Measurements from ENCODE around the gene NUDT1. TPM values are rescaled to one million over a fixed set of nuclear protein-coding genes. Genes with fewer than 3 reads are reported as not detected.

Gene NUDT1
- total RNA-seq, 4 donors from 2014 or later: 4.2 to 23.6 (median 9.5) TPM; not detected in 1

DNA sequence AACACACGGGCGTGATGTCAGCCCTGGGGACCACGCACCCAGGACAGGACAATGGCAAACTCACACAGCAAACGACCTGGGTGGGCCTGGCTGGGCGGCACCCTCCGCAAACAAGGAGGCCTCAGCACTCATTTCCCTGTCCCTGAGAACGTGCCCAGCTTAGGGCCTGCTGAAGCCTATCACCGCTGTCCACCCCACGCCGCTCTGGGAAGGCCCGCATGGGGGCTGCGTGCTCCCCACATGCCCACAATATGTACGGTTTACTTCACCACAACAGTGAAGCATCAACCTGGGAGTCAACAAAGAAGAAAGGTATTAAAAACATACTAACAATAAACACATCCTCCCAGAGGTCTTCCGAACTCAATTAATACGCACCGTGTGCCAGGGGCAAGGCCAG lies 21.5 kb upstream of the NUDT1 start:
- DNase-seq: no peak
- H3K9me3 ChIP-seq: no peaks in the 10 kb centered on the region
- 91% methylated on average over 16 of the region's 16 CpGs; no CpG with 5 or more reads in 1 of the 2 donors for WGBS, 2 donors (ENCODE audit: low coverage in 1 of 2)
- no peak overlapping the region for H3K4me3 ChIP-seq
- intact Hi-C loops (cut with DNase I; ENCODE audit: low total_unique reads) (no loop called here), in situ Hi-C loops (cut with MboI; ENCODE audit: low pct_ligation_motif_present in 1 of 4, low pct_unique_long_range_greater_than_20kb in 1 of 4, low sequenced_read_pairs in 3 of 4) (loop anchor here in 3 of 4 donors (25.0 kb wide), 2 partner anchors 558 to 633 kb away; partner anchors contain the start of gene ELFN1 (in 2 of the 3))
- no peaks in the 10 kb centered on the region for H3K4me1 ChIP-seq
- no peak overlapping the region for H3K27ac ChIP-seq
- no peak for TF ChIP-seq POLR2A (IDR thresholded peaks at IDR 0.05)
- no peak for TF ChIP-seq POLR2AphosphoS5 (IDR thresholded peaks at IDR 0.05)
- TF ChIP-seq, protein P1, sequence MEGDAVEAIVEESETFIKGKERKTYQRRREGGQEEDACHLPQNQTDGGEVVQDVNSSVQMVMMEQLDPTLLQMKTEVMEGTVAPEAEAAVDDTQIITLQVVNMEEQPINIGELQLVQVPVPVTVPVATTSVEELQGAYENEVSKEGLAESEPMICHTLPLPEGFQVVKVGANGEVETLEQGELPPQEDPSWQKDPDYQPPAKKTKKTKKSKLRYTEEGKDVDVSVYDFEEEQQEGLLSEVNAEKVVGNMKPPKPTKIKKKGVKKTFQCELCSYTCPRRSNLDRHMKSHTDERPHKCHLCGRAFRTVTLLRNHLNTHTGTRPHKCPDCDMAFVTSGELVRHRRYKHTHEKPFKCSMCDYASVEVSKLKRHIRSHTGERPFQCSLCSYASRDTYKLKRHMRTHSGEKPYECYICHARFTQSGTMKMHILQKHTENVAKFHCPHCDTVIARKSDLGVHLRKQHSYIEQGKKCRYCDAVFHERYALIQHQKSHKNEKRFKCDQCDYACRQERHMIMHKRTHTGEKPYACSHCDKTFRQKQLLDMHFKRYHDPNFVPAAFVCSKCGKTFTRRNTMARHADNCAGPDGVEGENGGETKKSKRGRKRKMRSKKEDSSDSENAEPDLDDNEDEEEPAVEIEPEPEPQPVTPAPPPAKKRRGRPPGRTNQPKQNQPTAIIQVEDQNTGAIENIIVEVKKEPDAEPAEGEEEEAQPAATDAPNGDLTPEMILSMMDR (IDR thresholded peaks at IDR 0.05): no peak
- no peak for TF ChIP-seq EP300 (IDR thresholded peaks at IDR 0.05; ENCODE audit: low read depth)
- H3K36me3 ChIP-seq: peaks cover 0 to 18% (median 8%) of the 10 kb centered on the region in 4 donors
- no peaks in the 10 kb centered on the region for H3K27me3 ChIP-seq

DNA sequence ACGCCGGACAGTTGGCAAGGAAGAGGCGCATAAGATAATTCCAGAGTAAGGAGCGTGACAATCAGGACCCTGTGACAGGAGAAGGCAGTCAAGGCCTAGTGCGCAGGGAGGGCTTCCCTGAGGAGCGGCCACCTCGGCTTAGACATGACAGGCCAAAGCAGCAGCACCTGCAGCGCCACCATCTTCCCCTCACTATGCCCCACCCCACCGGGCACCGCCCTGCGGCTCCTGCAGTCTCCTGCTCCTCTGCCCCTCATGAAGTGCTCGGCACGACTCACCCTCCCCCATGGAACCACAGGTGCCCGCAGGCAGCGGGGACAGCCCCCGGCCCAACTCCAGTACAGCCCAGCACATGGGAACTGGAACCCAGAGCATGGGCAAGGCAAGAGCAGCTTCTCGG lies 21.1 kb upstream of the NUDT1 start:
- Histone ChIP-seq H3K36me3 (peaks cover 0 to 15% (median 7%) of the 10 kb centered on the region in 4 donors), H3K9me3 (no peaks in the 10 kb centered on the region), H3K4me3 (no peak overlapping the region), H3K4me1 (no peaks in the 10 kb centered on the region), H3K27me3 (no peaks in the 10 kb centered on the region), H3K27ac (no peak overlapping the region)
- DNase-seq: no peak
- WGBS, 2 donors (ENCODE audit: low coverage in 1 of 2): 91% methylated on average over 17 of the region's 17 CpGs; no CpG with 5 or more reads in 1 of the 2 donors
- TF ChIP-seq EP300 (IDR thresholded peaks at IDR 0.05; ENCODE audit: low read depth): no peak
- TF ChIP-seq POLR2AphosphoS5 (IDR thresholded peaks at IDR 0.05): no peak
- TF ChIP-seq, protein P1 (IDR thresholded peaks at IDR 0.05): no peak
- no peak for TF ChIP-seq POLR2A (IDR thresholded peaks at IDR 0.05)
- in situ Hi-C loops (cut with MboI; ENCODE audit: low pct_ligation_motif_present in 1 of 4, low pct_unique_long_range_greater_than_20kb in 1 of 4, low sequenced_read_pairs in 3 of 4): loop anchor here in 3 of 4 donors (25.0 kb wide), 2 partner anchors 559 to 634 kb away; partner anchors contain the start of gene ELFN1 (in 2 of the 3)
- intact Hi-C loops (cut with DNase I; ENCODE audit: low total_unique reads): no loop called here

DNA sequence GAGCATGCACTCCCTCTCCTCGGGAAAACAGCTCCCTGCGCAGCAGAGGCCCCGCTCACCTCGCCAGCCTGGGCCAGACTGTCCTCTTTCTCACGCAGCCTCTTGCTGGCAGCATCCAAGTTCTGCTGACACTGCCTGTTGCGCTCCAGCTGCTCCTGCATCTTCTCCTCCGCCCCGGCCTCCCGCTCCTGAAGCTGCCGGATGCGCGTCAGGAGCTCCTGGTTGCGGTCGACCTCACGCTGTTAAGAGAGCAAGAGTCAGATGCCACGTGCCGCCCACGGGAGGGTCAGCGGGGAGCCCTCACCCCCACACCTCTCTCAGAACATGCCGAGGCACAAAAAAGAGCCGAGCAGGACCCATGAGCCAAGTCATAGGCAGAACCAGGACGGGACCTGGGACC lies 19.5 kb upstream of the NUDT1 start:
- intact Hi-C loops (cut with DNase I; ENCODE audit: low total_unique reads): no loop called here
- 98% methylated on average over 22 of the region's 22 CpGs; no CpG with 5 or more reads in 1 of the 2 donors for WGBS, 2 donors (ENCODE audit: low coverage in 1 of 2)

DNA sequence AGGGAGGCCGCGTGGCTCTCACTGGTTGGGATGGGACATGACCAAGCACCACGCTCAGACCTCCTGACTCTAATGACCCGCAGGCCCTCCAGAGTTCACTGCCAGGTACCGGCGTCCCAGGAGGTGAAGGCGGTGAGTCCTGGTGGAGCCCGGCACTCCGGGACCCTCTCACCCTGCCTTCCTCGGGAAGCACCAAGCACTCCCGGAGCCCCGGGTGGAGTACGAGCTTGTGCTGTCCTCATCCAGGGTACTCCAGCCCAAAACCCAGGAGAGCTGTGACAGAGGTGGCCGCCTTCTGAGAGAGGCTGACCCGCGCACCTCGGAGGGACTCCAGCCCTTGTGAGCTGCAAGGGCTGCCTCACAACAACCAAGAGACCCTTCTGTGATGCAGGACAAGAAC lies 18.7 kb upstream of the NUDT1 start:
- in situ Hi-C loops (cut with MboI; ENCODE audit: low pct_ligation_motif_present in 1 of 4, low pct_unique_long_range_greater_than_20kb in 1 of 4, low sequenced_read_pairs in 3 of 4): loop anchor here in 3 of 4 donors (25.0 kb wide), 2 partner anchors 561 to 636 kb away; partner anchors contain the start of gene ELFN1 (in 2 of the 3)
- Histone ChIP-seq H3K4me1 (no peaks in the 10 kb centered on the region), H3K27ac (no peak overlapping the region), H3K4me3 (no peak overlapping the region), H3K36me3 (peaks cover 0 to 5% (median 2%) of the 10 kb centered on the region in 4 donors), H3K27me3 (no peaks in the 10 kb centered on the region), H3K9me3 (no peaks in the 10 kb centered on the region)
- intact Hi-C loops (cut with DNase I; ENCODE audit: low total_unique reads): no loop called here
- no peak for DNase-seq
- TF ChIP-seq POLR2A (IDR thresholded peaks at IDR 0.05) (no peak), POLR2AphosphoS5 (IDR thresholded peaks at IDR 0.05) (no peak), EP300 (IDR thresholded peaks at IDR 0.05; ENCODE audit: low read depth) (no peak)
- TF ChIP-seq, protein P1 (IDR thresholded peaks at IDR 0.05): no peak
- 97% methylated on average over 13 of the region's 17 CpGs; no CpG with 5 or more reads in 1 of the 2 donors for WGBS, 2 donors (ENCODE audit: low coverage in 1 of 2)

More for the DNA sequence above, 19.5 kb upstream of the NUDT1 start:
- H3K27ac ChIP-seq: no peak overlapping the region
- TF ChIP-seq POLR2AphosphoS5 (IDR thresholded peaks at IDR 0.05) (no peak), EP300 (IDR thresholded peaks at IDR 0.05; ENCODE audit: low read depth) (no peak), POLR2A (IDR thresholded peaks at IDR 0.05) (no peak)
- TF ChIP-seq, protein P1 (IDR thresholded peaks at IDR 0.05): no peak
- DNase-seq: no peak
- H3K4me3 ChIP-seq: no peak overlapping the region
- peaks cover 0 to 9% (median 3%) of the 10 kb centered on the region in 4 donors for H3K36me3 ChIP-seq
- H3K27me3 ChIP-seq: no peaks in the 10 kb centered on the region
- H3K4me1 ChIP-seq: no peaks in the 10 kb centered on the region
- in situ Hi-C loops (cut with MboI; ENCODE audit: low pct_ligation_motif_present in 1 of 4, low pct_unique_long_range_greater_than_20kb in 1 of 4, low sequenced_read_pairs in 3 of 4): loop anchor here in 3 of 4 donors (25.0 kb wide), 2 partner anchors 560 to 635 kb away; partner anchors contain the start of gene ELFN1 (in 2 of the 3)
- H3K9me3 ChIP-seq: no peaks in the 10 kb centered on the region

Data from transverse colon (tissue), 4 donors.